Measurements from ENCODE around the gene MRPS2. TPM values are rescaled to one million over a fixed set of nuclear protein-coding genes. Genes with fewer than 3 reads are reported as not detected.
"Not testable (repeated sequence)": the region's sequence is repeated elsewhere in the genome, so short reads cannot be mapped to it uniquely, and the experiment has no call there.

The MRPS2 gene
- total and polyA plus RNA-seq, 5 donors from 2014 or later = 18.1 to 56.7 (median 51.5) TPM

GRCh38 chr9:135509458-135509857, 9.0 kb downstream of the MRPS2 start:
- ATAC-seq (ENCODE audit: low read depth in 2 of 2) (no peak), DNase-seq (no peak)
- Mint-ChIP-seq H3K9me3 (peaks cover 0 to 10% (median 3%) of the 10 kb centered on the region in 7 donors), H3K27ac (no peak overlapping the region), H3K4me3 (no peak overlapping the region), H3K27me3 (peaks cover 4% of the 10 kb centered on the region), H3K36me3 (peaks cover 3% of the 10 kb centered on the region), H3K4me1 (peaks cover 0 to 3% (median 3%) of the 10 kb centered on the region in 4 donors)
- no peak overlapping the region for H3K27ac ChIP-seq (ENCODE audit: insufficient read depth, low read length, poor library complexity, severe bottlenecking)
- H3K36me3 ChIP-seq (ENCODE audit: control insufficient read depth, insufficient read depth, low read length) = peaks cover 5% of the 10 kb centered on the region
- no peaks in the 10 kb centered on the region for H3K27me3 ChIP-seq (ENCODE audit: control insufficient read depth, insufficient read depth, low read length)
- no peak overlapping the region for H3K4me3 ChIP-seq (ENCODE audit: low read depth, low read length)
- peaks cover 4 to 6% of the 10 kb centered on the region in 2 experiments for H3K9me3 ChIP-seq (ENCODE audit: control insufficient read depth in 2 of 2, low read length in 2 of 2)
- H3K4me1 ChIP-seq (ENCODE audit: control insufficient read depth, insufficient read depth, low read length, poor library complexity, severe bottlenecking) = no peaks in the 10 kb centered on the region

- Histone ChIP-seq H3K4me1 (ENCODE audit: control insufficient read depth, insufficient read depth, low read length, poor library complexity, severe bottlenecking) (no peaks in the 10 kb centered on the region), H3K27ac (ENCODE audit: insufficient read depth, low read length, poor library complexity, severe bottlenecking) (no peak overlapping the region), H3K9me3 (ENCODE audit: control insufficient read depth in 2 of 2, low read length in 2 of 2) (peaks cover 4 to 6% of the 10 kb centered on the region in 2 experiments), H3K4me3 (ENCODE audit: low read depth, low read length) (no peak overlapping the region), H3K36me3 (ENCODE audit: control insufficient read depth, insufficient read depth, low read length) (no peaks in the 10 kb centered on the region), H3K27me3 (ENCODE audit: control insufficient read depth, insufficient read depth, low read length) (no peaks in the 10 kb centered on the region)
- peaks cover 0 to 2% (median 0%) of the 10 kb centered on the region in 4 donors for H3K4me1 Mint-ChIP-seq
- ATAC-seq (ENCODE audit: low read depth in 2 of 2) (no peak), DNase-seq (no peak)
- H3K27ac Mint-ChIP-seq = peak overlapping the region in 1 of 3 donors; percentile 27
- no peaks in the 10 kb centered on the region for H3K36me3 Mint-ChIP-seq
- H3K27me3 Mint-ChIP-seq = peaks cover 4% of the 10 kb centered on the region
- H3K4me3 Mint-ChIP-seq = no peak overlapping the region
- peaks cover 0 to 10% (median 3%) of the 10 kb centered on the region in 7 donors for H3K9me3 Mint-ChIP-seq
Measured at GRCh38 chr9:135512241-135512603, 11.7 kb downstream of the MRPS2 start.

GRCh38 chr9:135512904-135513303, 12.4 kb downstream of the MRPS2 start:
- H3K4me1 ChIP-seq (ENCODE audit: control insufficient read depth, insufficient read depth, low read length, poor library complexity, severe bottlenecking) = no peaks in the 10 kb centered on the region
- Mint-ChIP-seq H3K27me3 (peaks cover 4% of the 10 kb centered on the region), H3K27ac (no peak overlapping the region), H3K9me3 (peaks cover 0 to 10% (median 3%) of the 10 kb centered on the region in 7 donors), H3K4me1 (peaks cover 0 to 2% (median 0%) of the 10 kb centered on the region in 4 donors), H3K4me3 (no peak overlapping the region), H3K36me3 (no peaks in the 10 kb centered on the region)
- no peaks in the 10 kb centered on the region for H3K36me3 ChIP-seq (ENCODE audit: control insufficient read depth, insufficient read depth, low read length)
- no peak overlapping the region for H3K27ac ChIP-seq (ENCODE audit: insufficient read depth, low read length, poor library complexity, severe bottlenecking)
- H3K27me3 ChIP-seq (ENCODE audit: control insufficient read depth, insufficient read depth, low read length) = no peaks in the 10 kb centered on the region
- DNase-seq (no peak), ATAC-seq (ENCODE audit: low read depth in 2 of 2) (no peak)
- H3K4me3 ChIP-seq (ENCODE audit: low read depth, low read length) = no peak overlapping the region
- H3K9me3 ChIP-seq (ENCODE audit: control insufficient read depth in 2 of 2, low read length in 2 of 2) = peaks cover 4 to 6% of the 10 kb centered on the region in 2 experiments

- Histone ChIP-seq H3K4me3 (ENCODE audit: low read depth, low read length) (no peak overlapping the region), H3K36me3 (ENCODE audit: control insufficient read depth, insufficient read depth, low read length) (no peaks in the 10 kb centered on the region), H3K27ac (ENCODE audit: insufficient read depth, low read length, poor library complexity, severe bottlenecking) (no peak overlapping the region), H3K4me1 (ENCODE audit: control insufficient read depth, insufficient read depth, low read length, poor library complexity, severe bottlenecking) (no peaks in the 10 kb centered on the region), H3K9me3 (ENCODE audit: control insufficient read depth in 2 of 2, low read length in 2 of 2) (peaks cover 4 to 6% of the 10 kb centered on the region in 2 experiments), H3K27me3 (ENCODE audit: control insufficient read depth, insufficient read depth, low read length) (no peaks in the 10 kb centered on the region)
- Mint-ChIP-seq H3K9me3 (peaks cover 0 to 10% (median 3%) of the 10 kb centered on the region in 7 donors), H3K27ac (no peak overlapping the region), H3K36me3 (no peaks in the 10 kb centered on the region), H3K27me3 (peaks cover 4% of the 10 kb centered on the region), H3K4me1 (peaks cover 0 to 2% (median 0%) of the 10 kb centered on the region in 4 donors), H3K4me3 (no peak overlapping the region)
- DNase-seq = no peak
- no peak for ATAC-seq (ENCODE audit: low read depth in 2 of 2)
Measured at GRCh38 chr9:135513351-135513846, 12.9 kb downstream of the MRPS2 start.

GRCh38 chr9:135513906-135514305, 13.4 kb downstream of the MRPS2 start:
- H3K36me3 Mint-ChIP-seq = not testable (repeated sequence)

GRCh38 chr9:135514342-135515082, 14.0 kb downstream of the MRPS2 start:
- ATAC-seq (ENCODE audit: low read depth in 2 of 2) (no peak), DNase-seq (no peak)
- no peak overlapping the region for H3K4me3 Mint-ChIP-seq

More at GRCh38 chr9:135513906-135514305, 13.4 kb downstream of the MRPS2 start:
- H3K9me3 ChIP-seq (ENCODE audit: control insufficient read depth in 2 of 2, low read length in 2 of 2); H3K4me3 Mint-ChIP-seq; H3K36me3 ChIP-seq (ENCODE audit: control insufficient read depth, insufficient read depth, low read length); H3K9me3 Mint-ChIP-seq; H3K27ac ChIP-seq (ENCODE audit: insufficient read depth, low read length, poor library complexity, severe bottlenecking); H3K27ac Mint-ChIP-seq; H3K27me3 ChIP-seq (ENCODE audit: control insufficient read depth, insufficient read depth, low read length); H3K27me3 Mint-ChIP-seq; H3K4me1 ChIP-seq (ENCODE audit: control insufficient read depth, insufficient read depth, low read length, poor library complexity, severe bottlenecking); H3K4me3 ChIP-seq (ENCODE audit: low read depth, low read length); DNase-seq; H3K4me1 Mint-ChIP-seq; ATAC-seq (ENCODE audit: low read depth in 2 of 2): not testable (repeated sequence)

GRCh38 chr9:135515083-135515951, 14.8 kb downstream of the MRPS2 start:
- no peaks in the 10 kb centered on the region for H3K27me3 ChIP-seq (ENCODE audit: control insufficient read depth, insufficient read depth, low read length)
- Mint-ChIP-seq H3K27ac (no peak overlapping the region), H3K9me3 (no peaks in the 10 kb centered on the region), H3K36me3 (no peaks in the 10 kb centered on the region), H3K27me3 (no peaks in the 10 kb centered on the region), H3K4me3 (no peak overlapping the region), H3K4me1 (peaks cover 0 to 4% (median 1%) of the 10 kb centered on the region in 4 donors)
- H3K36me3 ChIP-seq (ENCODE audit: control insufficient read depth, insufficient read depth, low read length) = no peaks in the 10 kb centered on the region
- no peaks in the 10 kb centered on the region for H3K9me3 ChIP-seq (ENCODE audit: control insufficient read depth in 2 of 2, low read length in 2 of 2)
- DNase-seq (no peak), ATAC-seq (ENCODE audit: low read depth in 2 of 2) (no peak)
- H3K4me3 ChIP-seq (ENCODE audit: low read depth, low read length) = no peak overlapping the region
- H3K4me1 ChIP-seq (ENCODE audit: control insufficient read depth, insufficient read depth, low read length, poor library complexity, severe bottlenecking) = no peaks in the 10 kb centered on the region
- no peak overlapping the region for H3K27ac ChIP-seq (ENCODE audit: insufficient read depth, low read length, poor library complexity, severe bottlenecking)

More at GRCh38 chr9:135514342-135515082, 14.0 kb downstream of the MRPS2 start:
- Histone ChIP-seq H3K9me3 (ENCODE audit: control insufficient read depth in 2 of 2, low read length in 2 of 2) (peaks cover 0 to 1% of the 10 kb centered on the region in 2 experiments), H3K27ac (ENCODE audit: insufficient read depth, low read length, poor library complexity, severe bottlenecking) (no peak overlapping the region), H3K36me3 (ENCODE audit: control insufficient read depth, insufficient read depth, low read length) (no peaks in the 10 kb centered on the region), H3K4me3 (ENCODE audit: low read depth, low read length) (no peak overlapping the region), H3K27me3 (ENCODE audit: control insufficient read depth, insufficient read depth, low read length) (no peaks in the 10 kb centered on the region), H3K4me1 (ENCODE audit: control insufficient read depth, insufficient read depth, low read length, poor library complexity, severe bottlenecking) (no peaks in the 10 kb centered on the region)
- Mint-ChIP-seq H3K4me1 (peaks cover 0 to 2% (median 0%) of the 10 kb centered on the region in 4 donors), H3K27me3 (no peaks in the 10 kb centered on the region), H3K9me3 (peaks cover 0 to 1% (median 0%) of the 10 kb centered on the region in 7 donors), H3K27ac (no peak overlapping the region), H3K36me3 (no peaks in the 10 kb centered on the region)

All from CD4-positive, CD25-positive, alpha-beta regulatory T cell (primary cell).